Measurements from ENCODE around the gene NME9. TPM values are rescaled to one million over a fixed set of nuclear protein-coding genes. Genes with fewer than 3 reads are reported as not detected.

The NME9 gene
- total RNA-seq, 1 experiment from 2014 or later, result not detected

DNA sequence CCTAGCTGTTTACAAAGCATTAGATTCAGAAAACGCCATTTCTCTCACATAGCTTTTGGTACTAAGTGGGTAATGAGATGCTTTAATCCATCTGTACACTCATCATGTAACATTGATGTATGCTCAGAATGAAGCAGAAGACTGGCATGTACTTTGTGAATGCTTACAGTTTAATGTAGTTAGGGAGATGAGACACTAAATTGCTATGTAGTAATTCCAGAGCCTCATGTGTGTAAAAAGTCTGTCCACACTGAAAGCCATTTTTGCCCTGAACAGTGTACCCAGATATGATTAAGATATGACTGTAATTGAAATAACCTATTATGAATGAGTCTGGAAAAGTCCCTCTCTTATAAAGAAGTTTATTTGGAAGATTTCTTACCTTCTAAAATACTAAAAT lies 76.0 kb downstream of the NME9 start:
- no TSS peak for BruUV-seq (replicated peaks)
- ChIA-PET POLR2A (no interaction called here), CTCF (no interaction called here)
- TF ChIP-seq, protein P1, sequence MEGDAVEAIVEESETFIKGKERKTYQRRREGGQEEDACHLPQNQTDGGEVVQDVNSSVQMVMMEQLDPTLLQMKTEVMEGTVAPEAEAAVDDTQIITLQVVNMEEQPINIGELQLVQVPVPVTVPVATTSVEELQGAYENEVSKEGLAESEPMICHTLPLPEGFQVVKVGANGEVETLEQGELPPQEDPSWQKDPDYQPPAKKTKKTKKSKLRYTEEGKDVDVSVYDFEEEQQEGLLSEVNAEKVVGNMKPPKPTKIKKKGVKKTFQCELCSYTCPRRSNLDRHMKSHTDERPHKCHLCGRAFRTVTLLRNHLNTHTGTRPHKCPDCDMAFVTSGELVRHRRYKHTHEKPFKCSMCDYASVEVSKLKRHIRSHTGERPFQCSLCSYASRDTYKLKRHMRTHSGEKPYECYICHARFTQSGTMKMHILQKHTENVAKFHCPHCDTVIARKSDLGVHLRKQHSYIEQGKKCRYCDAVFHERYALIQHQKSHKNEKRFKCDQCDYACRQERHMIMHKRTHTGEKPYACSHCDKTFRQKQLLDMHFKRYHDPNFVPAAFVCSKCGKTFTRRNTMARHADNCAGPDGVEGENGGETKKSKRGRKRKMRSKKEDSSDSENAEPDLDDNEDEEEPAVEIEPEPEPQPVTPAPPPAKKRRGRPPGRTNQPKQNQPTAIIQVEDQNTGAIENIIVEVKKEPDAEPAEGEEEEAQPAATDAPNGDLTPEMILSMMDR (IDR thresholded peaks at IDR 0.05; ENCODE audit: insufficient read depth in 1 of 2, low read depth in 1 of 2, low read length in 1 of 2, severe bottlenecking in 1 of 2, unreplicated experiment in 1 of 2), result no peak
- no peaks in the 10 kb centered on the region for H3K9me3 ChIP-seq
- no peaks in the 10 kb centered on the region for H3K36me3 ChIP-seq (ENCODE audit: control insufficient read depth, insufficient read depth, low read length)
- intact Hi-C loops (cut with micrococcal nuclease; ENCODE audit: unreplicated experiment), result no loop called here
- H3K4me3 ChIP-seq (ENCODE audit: low read depth, low read length), result no peak overlapping the region
- H3K36me3 Mint-ChIP-seq (ENCODE audit: insufficient read depth, unreplicated experiment), result peaks cover 12% of the 10 kb centered on the region
- H3K4me3 Mint-ChIP-seq (ENCODE audit: unreplicated experiment), result no peak overlapping the region
- H3K27ac Mint-ChIP-seq (ENCODE audit: unreplicated experiment), result no peak overlapping the region
- DNase-seq, result no peak
- H3K27me3 ChIP-seq (replicated peaks; ENCODE audit: control insufficient read depth, insufficient read depth, low read length), result no peaks in the 10 kb centered on the region
- 0 out of 2 replicates have a peak, but pooled peaks cover 3% of the 10 kb centered on the region for H3K4me1 ChIP-seq
- H3K4me1 Mint-ChIP-seq (ENCODE audit: low read depth, unreplicated experiment), result peaks cover 7% of the 10 kb centered on the region
- H3K9me3 Mint-ChIP-seq (ENCODE audit: unreplicated experiment), result no peaks in the 10 kb centered on the region
- no peaks in the 10 kb centered on the region for H3K27me3 Mint-ChIP-seq (ENCODE audit: insufficient read depth, unreplicated experiment)

Other genes with a start within 250 kb of the NME9 start
- gene DZIP1L, start 214.2 kb downstream of the NME9 start, total RNA-seq (2022), result 1.6 and 2.4 TPM in 2 replicates
- not detected in 2 replicates for gene A4GNT, start 197.5 kb downstream of the NME9 start, total RNA-seq (2022)
- 14.8 and 16.9 TPM in 2 replicates for gene DBR1, start 154.9 kb downstream of the NME9 start, total RNA-seq (2022)
- gene ARMC8, start 142.6 kb downstream of the NME9 start, total RNA-seq (2022), result 48.4 and 52.6 TPM in 2 replicates
- gene MRAS, start 18.7 kb upstream of the NME9 start, total RNA-seq (2022), result 8.5 and 11.4 TPM in 2 replicates
- 5.7 and 7.6 TPM in 2 replicates for gene ESYT3, start 104.8 kb upstream of the NME9 start, total RNA-seq (2022)